IMR-90 (cell line): Measurements from ENCODE around the gene VAT1L. TPM values are rescaled to one million over a fixed set of nuclear protein-coding genes. Genes with fewer than 3 reads are reported as not detected.

Experiments used
- ATAC-seq: fragments of 200-7000 bp; cut with Tn5 transposase; 2 replicates; pipeline ENCODE4 v1.9.1; 2020; ENCODE audit warnings: low read depth, mild to moderate bottlenecking, moderate library complexity
- BruUV-seq: library from RNA; stranded (reverse); fragments of 400-500 nt; replicated peaks from 2 replicates; lab custom pipeline; 2021; lab: Mats Ljungman, UMichigan
- CTCF ChIA-PET: fragments of 300-600 bp; formaldehyde crosslinking; extraction: SDS; loops from one replicate; lab custom pipeline; 2021; ENCODE audit warnings: antibody characterized with exemption; lab: Yijun Ruan, JAX
- POLR2A ChIA-PET: fragments of 300-600 bp; sonication (Branson Sonifier 250); formaldehyde crosslinking; loops from one replicate; lab custom pipeline; 2022; ENCODE audit warnings: antibody characterized with exemption; ENCODE audit not compliant: unreplicated experiment; lab: Charles Lee
- DNase-seq: peaks from one replicate; pipeline ENCODE4 v3.0.0; 2013
- H2AFZ ChIP-seq: replicated peaks from 2 replicates; pipeline ENCODE3; 2013; ENCODE audit warnings: low read length, mild to moderate bottlenecking; ENCODE audit not compliant: poor library complexity
- H2AK5ac ChIP-seq: 2 replicates; pipeline ENCODE4 v1.6.1; 2013; ENCODE audit warnings: low read depth, low read length, inconsistent platforms
- H2AK9ac ChIP-seq: replicated peaks from 2 replicates; pipeline ENCODE3; 2013; ENCODE audit warnings: mild to moderate bottlenecking, low read depth, low read length, moderate library complexity; ENCODE audit not compliant: poor library complexity
- H2BK120ac ChIP-seq: 2 replicates; pipeline ENCODE4 v1.6.1; 2013; ENCODE audit warnings: low read depth, low read length, inconsistent platforms
- H2BK15ac ChIP-seq: 3 replicates; pipeline ENCODE4 v1.6.1; 2013; ENCODE audit warnings: low read depth, low read length, inconsistent platforms
- H2BK20ac ChIP-seq: 2 replicates; pipeline ENCODE4 v1.6.1; 2013; ENCODE audit warnings: low read depth, mild to moderate bottlenecking, inconsistent platforms, low read length, moderate library complexity
- H2BK5ac ChIP-seq: 2 replicates; pipeline ENCODE4 v1.6.1; 2013; ENCODE audit warnings: mild to moderate bottlenecking, low read depth, low read length, inconsistent platforms; ENCODE audit not compliant: poor library complexity, severe bottlenecking
- H3K14ac ChIP-seq: replicated peaks from 2 replicates; pipeline ENCODE4 v1.6.1; 2013; ENCODE audit warnings: low read depth, low read length, inconsistent platforms
- H3K18ac ChIP-seq: 2 replicates; pipeline ENCODE4 v1.6.1; 2013; ENCODE audit warnings: low read depth, low read length, control low read depth
- H3K23ac ChIP-seq: 2 replicates; pipeline ENCODE4 v1.6.1; 2013; ENCODE audit warnings: low read depth, low read length, inconsistent platforms
- H3K27ac ChIP-seq: 2 replicates; pipeline ENCODE4 v1.5.1; 2013; ENCODE audit warnings: mild to moderate bottlenecking, control low read depth, low read length; ENCODE audit not compliant: insufficient read depth
- H3K27me3 ChIP-seq: 2 replicates; pipeline ENCODE4 v1.6.1; 2013; ENCODE audit warnings: low read length; ENCODE audit not compliant: control insufficient read depth, insufficient read depth
- H3K36me3 ChIP-seq: 2 replicates; pipeline ENCODE4 v1.6.1; 2013; ENCODE audit warnings: low read length, mixed read lengths; ENCODE audit not compliant: control insufficient read depth, insufficient read depth
- H3K4ac ChIP-seq: 2 replicates; pipeline ENCODE4 v1.6.1; 2013; ENCODE audit warnings: low read depth, low read length, inconsistent platforms
- H3K4me1 ChIP-seq: 2 replicates; pipeline ENCODE4 v1.6.1; 2013; ENCODE audit warnings: low read length, mixed read lengths; ENCODE audit not compliant: control insufficient read depth, insufficient read depth
- H3K4me2 ChIP-seq: 2 replicates; pipeline ENCODE4 v1.6.1; 2013; ENCODE audit warnings: low read depth, mild to moderate bottlenecking, control low read depth, low read length, moderate library complexity
- H3K4me3 ChIP-seq: 2 replicates; pipeline ENCODE4 v1.5.1; 2013; ENCODE audit warnings: low read depth, mild to moderate bottlenecking, control low read depth, low read length, moderate library complexity; ENCODE audit not compliant: insufficient read depth
- H3K56ac ChIP-seq: 2 replicates; pipeline ENCODE4 v1.6.1; 2013; ENCODE audit warnings: low read length, inconsistent platforms; ENCODE audit not compliant: insufficient read depth; ENCODE audit errors: extremely low read depth
- H3K79me1 ChIP-seq, 2 experiments: 2 replicates each; pipeline ENCODE4 v1.6.1; 2013; ENCODE audit warnings: low read length in 2 of 2, inconsistent platforms in 1 of 2, low read depth in 1 of 2
- H3K9ac ChIP-seq: 2 replicates; pipeline ENCODE4 v1.6.1; 2013; ENCODE audit warnings: low read depth, low read length, control low read depth
- H3K9me1 ChIP-seq: 2 replicates; pipeline ENCODE4 v1.6.1; 2013; ENCODE audit warnings: low read length, inconsistent platforms; ENCODE audit not compliant: insufficient read depth
- H3K9me3 ChIP-seq: 2 replicates; pipeline ENCODE4 v1.6.1; 2013; ENCODE audit warnings: low read length; ENCODE audit not compliant: control insufficient read depth, insufficient read depth
- H4K20me1 ChIP-seq: 2 replicates; pipeline ENCODE4 v1.6.1; 2013; ENCODE audit warnings: low read length, inconsistent platforms; ENCODE audit not compliant: insufficient read depth
- H4K5ac ChIP-seq: 2 replicates; pipeline ENCODE4 v1.6.1; 2013; ENCODE audit warnings: mild to moderate bottlenecking, low read depth, low read length, control low read depth
- H4K8ac ChIP-seq, 2 experiments: 2 replicates each; pipeline ENCODE4 v1.6.1; 2013; ENCODE audit warnings: low read depth in 2 of 2, low read length in 2 of 2, control low read depth in 1 of 2, inconsistent platforms in 1 of 2
- H4K91ac ChIP-seq: 2 replicates; pipeline ENCODE4 v1.6.1; 2013; ENCODE audit warnings: low read depth, low read length, inconsistent platforms; ENCODE audit not compliant: insufficient read depth
- BHLHE40 ChIP-seq: fragments of 150-350 bp; IDR thresholded peaks from 2 replicates; pipeline ENCODE4 v1.6.1; 2016; ENCODE audit warnings: mild to moderate bottlenecking, low read depth, low read length
- CEBPB ChIP-seq: IDR thresholded peaks from 2 replicates; pipeline ENCODE4 v1.6.1; 2012; ENCODE audit warnings: low read depth, low read length, improper control_type of control experiment
- CHD1 ChIP-seq: IDR thresholded peaks from 2 replicates; pipeline ENCODE4 v1.6.1; 2012; ENCODE audit warnings: low read depth, low read length, improper control_type of control experiment
- FOS ChIP-seq: fragments of 150-350 bp; IDR thresholded peaks from 2 replicates; pipeline ENCODE4 v1.6.1; 2016; ENCODE audit warnings: low read depth, low read length
- MAFK ChIP-seq: IDR thresholded peaks from 2 replicates; pipeline ENCODE4 v1.6.1; 2012; ENCODE audit warnings: low read depth, low read length, improper control_type of control experiment
- MAZ ChIP-seq: IDR thresholded peaks from 2 replicates; pipeline ENCODE4 v1.6.1; 2012; ENCODE audit warnings: low read depth, mild to moderate bottlenecking, low read length, improper control_type of control experiment, moderate library complexity, borderline replicate concordance
- MXI1 ChIP-seq: IDR thresholded peaks from 2 replicates; pipeline ENCODE4 v1.6.1; 2012; ENCODE audit warnings: low read depth, mild to moderate bottlenecking, low read length, moderate library complexity, borderline replicate concordance
- NFE2L2 ChIP-seq: fragments of 150-350 bp; IDR thresholded peaks from 2 replicates; pipeline ENCODE4 v1.6.1; 2016; ENCODE audit warnings: low read depth, mild to moderate bottlenecking, low read length
- POLR2A ChIP-seq: IDR thresholded peaks from 2 replicates; pipeline ENCODE4 v1.6.1; 2012; ENCODE audit warnings: mild to moderate bottlenecking, low read depth, low read length
- RAD21 ChIP-seq: IDR thresholded peaks from 2 replicates; pipeline ENCODE4 v1.6.1; 2012; ENCODE audit warnings: low read length, improper control_type of control experiment
- RCOR1 ChIP-seq: IDR thresholded peaks from 2 replicates; pipeline ENCODE4 v1.6.1; 2012; ENCODE audit warnings: mild to moderate bottlenecking, low read length, improper control_type of control experiment; ENCODE audit not compliant: insufficient replicate concordance
- RFX5 ChIP-seq: IDR thresholded peaks from 2 replicates; pipeline ENCODE4 v1.8.0; 2012; ENCODE audit warnings: low read depth, mild to moderate bottlenecking, low read length, moderate library complexity
- SMC3 ChIP-seq: fragments of 150-350 bp; IDR thresholded peaks from 2 replicates; pipeline ENCODE4 v1.6.1; 2016; ENCODE audit warnings: low read depth, mild to moderate bottlenecking, antibody characterized with exemption, low read length, moderate library complexity
- WGBS, 2 experiments: methylation state at CpG; one replicate each; pipeline versions ENCODE4 v1.1.5 to v1.1.7; 2013; ENCODE audit warnings: missing lambda C conversion rate in 2 of 2; ENCODE audit not compliant: insufficient read length in 1 of 2; ENCODE audit errors: extremely low coverage in 2 of 2; 5-methylcytosine and 5-hydroxymethylcytosine counted together
- dilution Hi-C: fragments of 300-500 bp; cut with HindIII; formaldehyde crosslinking; loops from one replicate; pipeline ENCODE4 v1.14.3; 2018; ENCODE audit warnings: low sequenced_read_pairs; ENCODE audit not compliant: unreplicated experiment
- in situ Hi-C: fragments of 300-500 bp; cut with MboI; formaldehyde crosslinking; loops from 3 replicates; pipeline ENCODE4 v1.14.3; 2019; ENCODE audit warnings: low sequenced_read_pairs, inconsistent platforms, mixed read lengths
- intact Hi-C: fragments of 100-400 bp; cut with micrococcal nuclease; formaldehyde crosslinking; loops from 2 replicates; pipeline ENCODE4 v1.10.0; 2022
- polyA plus RNA-seq, 3 experiments: library from polyadenylated mRNA; depleted of rRNA; stranded (reverse); fragments of >200 nt; gene quantifications; 2 replicates each; pipeline ENCODE4 v1.2.3, GENCODE V29; 2012; ENCODE audit warnings: low replicate concordance in 1 of 3
- total RNA-seq: library from RNA; depleted of rRNA; stranded (reverse); fragments of >200 nt; gene quantifications from 2 replicates; pipeline ENCODE4 v1.2.3, GENCODE V29; 2012
- TF ChIP-seq, protein P1 (sequence below): conservative IDR thresholded peaks from 2 replicates; pipeline ENCODE4 v1.5.1; 2012; ENCODE audit warnings: mild to moderate bottlenecking, low read depth, low read length, improper control_type of control experiment
- TF ChIP-seq, protein P2 (sequence below): fragments of 150-350 bp; IDR thresholded peaks from 2 replicates; pipeline ENCODE4 v1.6.1; 2017; ENCODE audit warnings: mild to moderate bottlenecking, antibody characterized with exemption, low read length, low read depth
- TF ChIP-seq, protein P3 (sequence below): fragments of 150-350 bp; IDR thresholded peaks from 2 replicates; pipeline ENCODE4 v1.6.1; 2016; ENCODE audit warnings: low read depth, mild to moderate bottlenecking, low read length, moderate library complexity, borderline replicate concordance

VAT1L gene
- total and polyA plus RNA-seq, 2 of the 4 experiments (the other 2 are of a cell fraction) = 15.4 to 18.5 TPM

DNA sequence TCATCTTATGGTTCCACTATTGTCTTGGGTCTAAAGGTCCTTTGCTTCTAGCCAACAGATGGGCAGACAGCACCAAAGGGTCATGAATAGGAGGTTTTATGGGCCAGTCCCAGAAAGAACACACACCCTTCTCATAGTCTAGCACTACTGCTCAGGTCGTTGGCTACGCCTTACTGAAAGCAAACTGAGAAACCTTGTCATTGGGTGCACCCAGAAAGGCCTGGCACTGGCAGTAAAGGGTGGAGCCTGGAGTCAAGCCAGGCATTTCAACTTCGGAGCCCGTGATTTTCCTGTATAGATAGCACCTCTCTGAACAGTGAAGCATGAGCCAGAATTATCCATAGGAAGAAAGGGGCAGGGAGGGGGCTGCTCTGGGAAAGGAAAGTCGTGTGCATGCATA, 74.9 kb downstream of the VAT1L start:
- no peak for ATAC-seq
- Histone ChIP-seq H4K5ac (no peak overlapping the region), H2BK5ac (no peak overlapping the region), H3K9me3 (no peaks in the 10 kb centered on the region), H2AK5ac (no peak overlapping the region), H3K9me1 (no peaks in the 10 kb centered on the region; the same call in 1 of the 2 replicates), H3K79me1 (no peaks in the 10 kb centered on the region), H3K9ac (no peak overlapping the region), H2AK9ac (no peak overlapping the region), H3K36me3 (peaks cover 6% of the 10 kb centered on the region; the same call in 1 of the 2 replicates), H2BK20ac (no peak overlapping the region), H3K18ac (no peak overlapping the region), H4K91ac (no peak overlapping the region), H3K23ac (no peak overlapping the region), H4K20me1 (no peaks in the 10 kb centered on the region), H3K4ac (no peak overlapping the region), H2AFZ (no peak overlapping the region), H3K56ac (no peak overlapping the region), H3K14ac (no peak overlapping the region), H3K4me3 (no peak overlapping the region), H2BK15ac (no peak overlapping the region), H4K8ac (no peak overlapping the region), H3K27me3 (no peaks in the 10 kb centered on the region), H2BK120ac (no peak overlapping the region), H3K4me2 (no peak overlapping the region), H3K27ac (no peak overlapping the region), H3K4me1 (no peaks in the 10 kb centered on the region)
- no TSS peak for BruUV-seq
- DNase-seq = no peak
- intact Hi-C loops = no loop called here
- POLR2A ChIA-PET = no interaction called here
- 58% methylated on average over 4 of the region's 5 CpGs; no CpG with 5 or more reads in 1 of the 2 experiments for WGBS, 2 experiments
- dilution Hi-C loops = no loop called here
- TF ChIP-seq MAFK = no peak
- TF ChIP-seq, protein P1, sequence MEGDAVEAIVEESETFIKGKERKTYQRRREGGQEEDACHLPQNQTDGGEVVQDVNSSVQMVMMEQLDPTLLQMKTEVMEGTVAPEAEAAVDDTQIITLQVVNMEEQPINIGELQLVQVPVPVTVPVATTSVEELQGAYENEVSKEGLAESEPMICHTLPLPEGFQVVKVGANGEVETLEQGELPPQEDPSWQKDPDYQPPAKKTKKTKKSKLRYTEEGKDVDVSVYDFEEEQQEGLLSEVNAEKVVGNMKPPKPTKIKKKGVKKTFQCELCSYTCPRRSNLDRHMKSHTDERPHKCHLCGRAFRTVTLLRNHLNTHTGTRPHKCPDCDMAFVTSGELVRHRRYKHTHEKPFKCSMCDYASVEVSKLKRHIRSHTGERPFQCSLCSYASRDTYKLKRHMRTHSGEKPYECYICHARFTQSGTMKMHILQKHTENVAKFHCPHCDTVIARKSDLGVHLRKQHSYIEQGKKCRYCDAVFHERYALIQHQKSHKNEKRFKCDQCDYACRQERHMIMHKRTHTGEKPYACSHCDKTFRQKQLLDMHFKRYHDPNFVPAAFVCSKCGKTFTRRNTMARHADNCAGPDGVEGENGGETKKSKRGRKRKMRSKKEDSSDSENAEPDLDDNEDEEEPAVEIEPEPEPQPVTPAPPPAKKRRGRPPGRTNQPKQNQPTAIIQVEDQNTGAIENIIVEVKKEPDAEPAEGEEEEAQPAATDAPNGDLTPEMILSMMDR = no peak
- TF ChIP-seq, protein P2, sequence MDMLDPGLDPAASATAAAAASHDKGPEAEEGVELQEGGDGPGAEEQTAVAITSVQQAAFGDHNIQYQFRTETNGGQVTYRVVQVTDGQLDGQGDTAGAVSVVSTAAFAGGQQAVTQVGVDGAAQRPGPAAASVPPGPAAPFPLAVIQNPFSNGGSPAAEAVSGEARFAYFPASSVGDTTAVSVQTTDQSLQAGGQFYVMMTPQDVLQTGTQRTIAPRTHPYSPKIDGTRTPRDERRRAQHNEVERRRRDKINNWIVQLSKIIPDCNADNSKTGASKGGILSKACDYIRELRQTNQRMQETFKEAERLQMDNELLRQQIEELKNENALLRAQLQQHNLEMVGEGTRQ = no peak
- TF ChIP-seq, protein P3, sequence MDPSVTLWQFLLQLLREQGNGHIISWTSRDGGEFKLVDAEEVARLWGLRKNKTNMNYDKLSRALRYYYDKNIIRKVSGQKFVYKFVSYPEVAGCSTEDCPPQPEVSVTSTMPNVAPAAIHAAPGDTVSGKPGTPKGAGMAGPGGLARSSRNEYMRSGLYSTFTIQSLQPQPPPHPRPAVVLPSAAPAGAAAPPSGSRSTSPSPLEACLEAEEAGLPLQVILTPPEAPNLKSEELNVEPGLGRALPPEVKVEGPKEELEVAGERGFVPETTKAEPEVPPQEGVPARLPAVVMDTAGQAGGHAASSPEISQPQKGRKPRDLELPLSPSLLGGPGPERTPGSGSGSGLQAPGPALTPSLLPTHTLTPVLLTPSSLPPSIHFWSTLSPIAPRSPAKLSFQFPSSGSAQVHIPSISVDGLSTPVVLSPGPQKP = no peak
- no peak for TF ChIP-seq MXI1
- no peak for TF ChIP-seq RFX5
- no peak for TF ChIP-seq POLR2A
- no peak for TF ChIP-seq CHD1
- TF ChIP-seq MAZ = no peak
- no peak for TF ChIP-seq BHLHE40
- no peak for TF ChIP-seq RAD21
- no peak for TF ChIP-seq CEBPB
- no peak for TF ChIP-seq RCOR1
- TF ChIP-seq FOS = no peak
- no peak for TF ChIP-seq SMC3
- no peak for TF ChIP-seq NFE2L2
- CTCF ChIA-PET = no interaction called here
- in situ Hi-C loops = no loop called here
